HG02852 (cell line): ENCODE results near the gene NOP16.

Experiments used
- ATAC-seq: cut with Tn5 transposase; IDR thresholded peaks from one replicate; pipeline ENCODE4 v1.9.1; 2021; ENCODE audit warnings: mild to moderate bottlenecking, moderate library complexity; ENCODE audit not compliant: unreplicated experiment

Gene NOP16

GRCh38 chr5:176362233-176362490, 26.2 kb downstream of the NOP16 start:
- peak; percentile 5 for ATAC-seq

GRCh38 chr5:176361437-176362232, 26.8 kb downstream of the NOP16 start, which contains the start of gene KIAA1191:
TSS of gene KIAA1191 (minus strand) at chr5:176361764. CDS start at chr5:176359508, 2,256 bp downstream.
- ATAC-seq = peak; percentile 77

GRCh38 chr5:176360894-176361436, 27.4 kb downstream of the NOP16 start:
- ATAC-seq = no peak

- ATAC-seq = no peak
Measured at GRCh38 chr5:176359658-176360057, 28.7 kb downstream of the NOP16 start.

- ATAC-seq = no peak
Measured at GRCh38 chr5:176356179-176356566, 32.2 kb downstream of the NOP16 start.

GRCh38 chr5:176355400-176356178, 32.8 kb downstream of the NOP16 start:
- no peak for ATAC-seq

- ATAC-seq = no peak
Measured at GRCh38 chr5:176353533-176353932, 34.9 kb downstream of the NOP16 start.

- ATAC-seq = peak; percentile 59
Measured at GRCh38 chr5:176352116-176352878, 36.1 kb downstream of the NOP16 start.

GRCh38 chr5:176350416-176350815, 38.0 kb downstream of the NOP16 start:
- no peak for ATAC-seq

GRCh38 chr5:176342766-176343458, 45.5 kb downstream of the NOP16 start:
- no peak for ATAC-seq

GRCh38 chr5:176342158-176342483, 46.3 kb downstream of the NOP16 start:
- ATAC-seq = no peak

GRCh38 chr5:176341325-176342157, 46.9 kb downstream of the NOP16 start:
- ATAC-seq = no peak

- ATAC-seq = no peak
Measured at GRCh38 chr5:176339304-176339703, 49.1 kb downstream of the NOP16 start.

- no peak for ATAC-seq
Measured at GRCh38 chr5:176337913-176338312, 50.5 kb downstream of the NOP16 start.

- ATAC-seq = no peak
Measured at GRCh38 chr5:176334031-176334770, 54.2 kb downstream of the NOP16 start.
